Epidermal melanocyte (primary cell): ENCODE data around the gene ZNF474.
"Not testable (repeated sequence)": the region's sequence is repeated elsewhere in the genome, so short reads cannot be mapped to it uniquely, and the experiment has no call there.

ENCODE experiments used
- DNase-seq: peaks from one replicate; pipeline ENCODE4 v3.0.0; 2011; ENCODE audit warnings: low spot score; ENCODE audit not compliant: insufficient read length

The ZNF474 gene

GRCh38 chr5:122129306-122129705, at the start of gene ZNF474:
Gene ZNF474 (plus strand): TSS chr5:122129546. CDS start chr5:122151991, 22,445 bp downstream.
- no peak for DNase-seq

GRCh38 chr5:122081541-122081940, 47.8 kb upstream of the ZNF474 start:
- no peak for DNase-seq

GRCh38 chr5:122083535-122083934, 45.8 kb upstream of the ZNF474 start:
- no peak for DNase-seq

- DNase-seq = no peak
Measured at GRCh38 chr5:122085041-122085440, 44.3 kb upstream of the ZNF474 start.

GRCh38 chr5:122089096-122090013, 40.0 kb upstream of the ZNF474 start:
- DNase-seq = no peak

GRCh38 chr5:122091936-122092600, 37.3 kb upstream of the ZNF474 start:
- DNase-seq = no peak

GRCh38 chr5:122093415-122094180, 35.7 kb upstream of the ZNF474 start:
- DNase-seq = no peak

GRCh38 chr5:122094251-122094650, 35.1 kb upstream of the ZNF474 start:
- DNase-seq = not testable (repeated sequence)

- DNase-seq = no peak
Measured at GRCh38 chr5:122095158-122095557, 34.2 kb upstream of the ZNF474 start.

- no peak for DNase-seq
Measured at GRCh38 chr5:122097391-122097790, 32.0 kb upstream of the ZNF474 start.

GRCh38 chr5:122099060-122099790, 30.1 kb upstream of the ZNF474 start:
- DNase-seq = no peak

- DNase-seq = no peak
Measured at GRCh38 chr5:122101636-122102285, 27.6 kb upstream of the ZNF474 start.

GRCh38 chr5:122102825-122103224, 26.5 kb upstream of the ZNF474 start:
- no peak for DNase-seq

GRCh38 chr5:122105909-122106308, 23.4 kb upstream of the ZNF474 start:
- no peak for DNase-seq

GRCh38 chr5:122107016-122107415, 22.3 kb upstream of the ZNF474 start:
- no peak for DNase-seq

- no peak for DNase-seq
Measured at GRCh38 chr5:122110987-122111386, 18.4 kb upstream of the ZNF474 start.

- no peak for DNase-seq
Measured at GRCh38 chr5:122111460-122111859, 17.9 kb upstream of the ZNF474 start.

GRCh38 chr5:122112063-122112462, 17.3 kb upstream of the ZNF474 start:
- DNase-seq = no peak

GRCh38 chr5:122112733-122113558, 16.4 kb upstream of the ZNF474 start:
- DNase-seq = no peak

- DNase-seq = no peak
Measured at GRCh38 chr5:122114501-122114900, 14.8 kb upstream of the ZNF474 start.
